ENCODE data around the gene MBD1.

- TF ChIP-seq CTCF (IDR thresholded peaks at IDR 0.05; ENCODE audit: low read length) (no peak), EZH2phosphoT487 (IDR thresholded peaks at IDR 0.05; ENCODE audit: low read length) (no peak)
Measured at GRCh38 chr18:50327983-50328382, 46.7 kb upstream of the MBD1 start.
